ENCODE measurements around the gene MTF1. TPM values are rescaled to one million over a fixed set of nuclear protein-coding genes. Genes with fewer than 3 reads are reported as not detected.
"Not testable (repeated sequence)": the region's sequence is repeated elsewhere in the genome, so short reads cannot be mapped to it uniquely, and the experiment has no call there.

Gene MTF1
- total RNA-seq, 2 donors from 2014 or later, result 4.5 to 8.8 TPM

DNA sequence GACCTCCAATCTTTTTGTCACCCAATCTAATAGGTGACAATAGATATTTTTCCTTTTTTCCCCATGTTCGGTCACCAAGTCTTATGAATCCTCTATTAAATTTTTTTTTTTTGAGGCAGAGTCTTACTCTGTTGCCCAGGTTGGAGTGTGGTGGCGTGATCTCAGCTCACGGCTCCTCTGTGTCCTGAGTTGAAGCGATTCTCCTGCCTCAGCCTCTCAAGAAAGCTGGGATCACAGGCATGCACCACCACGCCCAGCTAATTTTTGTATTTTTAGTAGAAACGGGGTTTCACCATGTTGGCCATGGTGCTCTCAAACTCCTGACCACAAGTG is 42.5 kb upstream of the MTF1 start:
- H3K4me3 ChIP-seq, result no peak overlapping the region
- no peaks in the 10 kb centered on the region for H3K36me3 ChIP-seq
- no peak overlapping the region for H3K27ac ChIP-seq
- TF ChIP-seq POLR2AphosphoS5 (IDR thresholded peaks at IDR 0.05) (no peak), POLR2A (IDR thresholded peaks at IDR 0.05) (no peak)
- TF ChIP-seq, protein P1, sequence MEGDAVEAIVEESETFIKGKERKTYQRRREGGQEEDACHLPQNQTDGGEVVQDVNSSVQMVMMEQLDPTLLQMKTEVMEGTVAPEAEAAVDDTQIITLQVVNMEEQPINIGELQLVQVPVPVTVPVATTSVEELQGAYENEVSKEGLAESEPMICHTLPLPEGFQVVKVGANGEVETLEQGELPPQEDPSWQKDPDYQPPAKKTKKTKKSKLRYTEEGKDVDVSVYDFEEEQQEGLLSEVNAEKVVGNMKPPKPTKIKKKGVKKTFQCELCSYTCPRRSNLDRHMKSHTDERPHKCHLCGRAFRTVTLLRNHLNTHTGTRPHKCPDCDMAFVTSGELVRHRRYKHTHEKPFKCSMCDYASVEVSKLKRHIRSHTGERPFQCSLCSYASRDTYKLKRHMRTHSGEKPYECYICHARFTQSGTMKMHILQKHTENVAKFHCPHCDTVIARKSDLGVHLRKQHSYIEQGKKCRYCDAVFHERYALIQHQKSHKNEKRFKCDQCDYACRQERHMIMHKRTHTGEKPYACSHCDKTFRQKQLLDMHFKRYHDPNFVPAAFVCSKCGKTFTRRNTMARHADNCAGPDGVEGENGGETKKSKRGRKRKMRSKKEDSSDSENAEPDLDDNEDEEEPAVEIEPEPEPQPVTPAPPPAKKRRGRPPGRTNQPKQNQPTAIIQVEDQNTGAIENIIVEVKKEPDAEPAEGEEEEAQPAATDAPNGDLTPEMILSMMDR (IDR thresholded peaks at IDR 0.05), result no peak
- intact Hi-C loops (cut with DNase I), result no loop called here
- H3K4me1 ChIP-seq (replicated peaks), result no peaks in the 10 kb centered on the region
- H3K27me3 ChIP-seq (replicated peaks; ENCODE audit: insufficient read depth), result no peaks in the 10 kb centered on the region
- H3K9me3 ChIP-seq, result no peaks in the 10 kb centered on the region
- no peak for DNase-seq (ENCODE audit: low spot score)
- WGBS, result 94% methylated on average over 6 of the region's 6 CpGs

- Histone ChIP-seq H3K4me1 (replicated peaks) (no peaks in the 10 kb centered on the region), H3K27me3 (replicated peaks; ENCODE audit: insufficient read depth) (no peaks in the 10 kb centered on the region), H3K9me3 (no peaks in the 10 kb centered on the region), H3K4me3 (no peak overlapping the region), H3K27ac (no peak overlapping the region), H3K36me3 (no peaks in the 10 kb centered on the region)
- intact Hi-C loops (cut with DNase I), result no loop called here
- 91% methylated on average over 8 of the region's 8 CpGs for WGBS
- TF ChIP-seq, protein P1 (IDR thresholded peaks at IDR 0.05), result no peak
- TF ChIP-seq POLR2A (IDR thresholded peaks at IDR 0.05) (no peak), POLR2AphosphoS5 (IDR thresholded peaks at IDR 0.05) (no peak)
- DNase-seq (ENCODE audit: low spot score), result no peak
Measured at GRCh38 chr1:37901191-37901892, 42.0 kb upstream of the MTF1 start.

GRCh38 chr1:37897563-37897962 is 38.2 kb upstream of the MTF1 start:
- intact Hi-C loops (cut with DNase I); H3K9me3 ChIP-seq; H3K27me3 ChIP-seq (replicated peaks; ENCODE audit: insufficient read depth); DNase-seq (ENCODE audit: low spot score); H3K4me3 ChIP-seq; H3K36me3 ChIP-seq; H3K4me1 ChIP-seq (replicated peaks); H3K27ac ChIP-seq: not testable (repeated sequence)
- WGBS, result 97% methylated on average over 3 of the region's 3 CpGs

- no peak overlapping the region for H3K4me3 ChIP-seq
- no peaks in the 10 kb centered on the region for H3K4me1 ChIP-seq (replicated peaks)
- intact Hi-C loops (cut with DNase I), result no loop called here
- TF ChIP-seq, protein P1 (IDR thresholded peaks at IDR 0.05), result no peak
- TF ChIP-seq POLR2AphosphoS5 (IDR thresholded peaks at IDR 0.05), result no peak
- no peak for TF ChIP-seq POLR2A (IDR thresholded peaks at IDR 0.05)
- WGBS, result 84% methylated on average over 2 of the region's 2 CpGs
- no peaks in the 10 kb centered on the region for H3K9me3 ChIP-seq
- H3K27me3 ChIP-seq (replicated peaks; ENCODE audit: insufficient read depth), result no peaks in the 10 kb centered on the region
- H3K36me3 ChIP-seq, result peaks cover 0 to 5% of the 10 kb centered on the region in 2 donors
- no peak for DNase-seq (ENCODE audit: low spot score)
- H3K27ac ChIP-seq, result no peak overlapping the region
Measured at GRCh38 chr1:37893673-37894072, 34.3 kb upstream of the MTF1 start.

DNA sequence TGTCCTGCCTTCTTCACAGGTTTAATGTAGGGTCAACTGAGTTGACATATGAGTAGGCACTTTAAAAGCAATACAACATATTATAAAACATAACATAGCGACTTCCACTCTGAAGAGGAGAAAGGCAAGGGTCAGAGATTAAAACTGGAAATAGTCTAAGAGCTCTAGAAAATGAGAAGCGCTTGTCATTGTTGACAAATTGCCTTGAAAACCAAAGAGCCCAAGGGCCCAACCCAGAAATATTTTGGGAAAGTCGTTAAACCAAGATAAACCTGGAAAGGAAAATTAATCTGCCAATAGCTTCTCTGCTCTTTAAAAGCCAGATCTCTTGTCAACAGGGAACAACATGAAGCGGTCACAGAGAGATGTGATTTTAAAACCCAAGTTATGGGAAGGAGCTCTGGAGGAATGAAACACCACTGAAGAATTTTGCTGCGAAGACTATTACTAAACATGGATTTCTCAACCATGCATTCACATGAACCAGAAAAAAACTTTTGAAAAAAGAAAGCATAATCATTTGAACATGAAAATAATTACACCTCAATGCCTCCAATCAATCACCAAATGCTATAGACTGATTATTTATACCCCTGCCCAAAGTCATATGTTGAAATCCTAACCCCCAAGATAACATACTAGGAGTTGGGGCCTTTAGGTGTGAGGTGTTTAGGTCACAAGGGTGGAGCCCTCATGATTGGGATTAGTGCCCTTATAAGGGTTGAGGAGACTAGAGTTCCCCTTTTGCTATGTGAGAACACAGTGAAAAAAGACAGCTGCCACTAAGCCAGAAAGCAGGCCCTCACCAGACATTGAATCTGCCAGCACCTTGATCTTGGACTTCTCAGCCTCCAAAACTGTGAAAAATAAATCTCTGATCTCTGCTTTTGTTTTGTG is 33.0 kb upstream of the MTF1 start:
- H3K4me1 ChIP-seq (replicated peaks), result no peaks in the 10 kb centered on the region
- intact Hi-C loops (cut with DNase I), result no loop called here
- TF ChIP-seq, protein P1 (IDR thresholded peaks at IDR 0.05), result no peak
- no peak for TF ChIP-seq POLR2A (IDR thresholded peaks at IDR 0.05)
- no peak for TF ChIP-seq POLR2AphosphoS5 (IDR thresholded peaks at IDR 0.05)
- DNase-seq (ENCODE audit: low spot score), result no peak
- no peaks in the 10 kb centered on the region for H3K27me3 ChIP-seq (replicated peaks; ENCODE audit: insufficient read depth)
- peaks cover 0 to 5% of the 10 kb centered on the region in 2 donors for H3K36me3 ChIP-seq
- no peak overlapping the region for H3K27ac ChIP-seq
- WGBS, result 84% methylated on average over 5 of the region's 5 CpGs
- H3K9me3 ChIP-seq, result no peaks in the 10 kb centered on the region
- no peak overlapping the region for H3K4me3 ChIP-seq

All from prostate gland (tissue), 2 donors.